SK-N-SH treated with all-trans-retinoic acid at 6 μM for 48 hours (cell line): ENCODE data around the gene CBX7.

Experiments
- ATAC-seq: fragments of 200-7000 bp; cut with Tn5 transposase; 3 replicates; pipeline ENCODE4 v1.9.1; 2020; ENCODE audit warnings: mild to moderate bottlenecking, moderate library complexity
- ARNTL ChIP-seq: fragments of 450-650 bp; formaldehyde crosslinking; IDR thresholded peaks from 2 replicates; pipeline ENCODE4 v1.5.0; 2020; ENCODE audit warnings: low read depth, mild to moderate bottlenecking, moderate library complexity, borderline replicate concordance
- CREB5 ChIP-seq: fragments of 250-450 bp; sonication (Bioruptor Pico); IDR thresholded peaks from 2 replicates; pipeline ENCODE4 v1.5.1; 2020; ENCODE audit warnings: low read depth, mild to moderate bottlenecking, moderate library complexity
- CSDC2 ChIP-seq: fragments of 250-450 bp; sonication (Bioruptor Pico); IDR thresholded peaks from 2 replicates; pipeline ENCODE4 v1.5.0; 2020; ENCODE audit warnings: mild to moderate bottlenecking, moderate library complexity
- GLIS3 ChIP-seq: fragments of 250-450 bp; sonication (Bioruptor Pico); IDR thresholded peaks from 2 replicates; pipeline ENCODE4 v1.5.0; 2020; ENCODE audit warnings: mild to moderate bottlenecking, moderate library complexity
- ISL1 ChIP-seq: fragments of 250-450 bp; sonication (Bioruptor Pico); IDR thresholded peaks from 2 replicates; pipeline ENCODE4 v2.1.2; 2022; ENCODE audit warnings: mild to moderate bottlenecking, moderate library complexity
- OSR1 ChIP-seq: fragments of 250-450 bp; sonication (Bioruptor Pico); IDR thresholded peaks from 2 replicates; pipeline ENCODE4 v1.8.0; 2022; ENCODE audit warnings: moderate library complexity, mild to moderate bottlenecking, inconsistent platforms
- POU6F1 ChIP-seq: fragments of 250-450 bp; sonication (Bioruptor Pico); IDR thresholded peaks from 2 replicates; pipeline ENCODE4 v1.8.0; 2021; ENCODE audit warnings: low read depth, mild to moderate bottlenecking, moderate library complexity, borderline replicate concordance
- PPARA ChIP-seq: fragments of 250-450 bp; sonication (Bioruptor Pico); IDR thresholded peaks from 2 replicates; pipeline ENCODE4 v1.5.0; 2020; ENCODE audit warnings: mild to moderate bottlenecking, borderline replicate concordance
- RARB ChIP-seq: fragments of 250-450 bp; sonication (Bioruptor Pico); IDR thresholded peaks from 2 replicates; pipeline ENCODE4 v1.8.0; 2021; ENCODE audit warnings: mild to moderate bottlenecking, moderate library complexity
- TOX ChIP-seq: fragments of 250-450 bp; sonication (Bioruptor Pico); IDR thresholded peaks from 2 replicates; pipeline ENCODE4 v1.8.0; 2021; ENCODE audit warnings: mild to moderate bottlenecking, moderate library complexity, borderline replicate concordance
- TSHZ2 ChIP-seq: fragments of 250-450 bp; sonication (Bioruptor Pico); IDR thresholded peaks from 2 replicates; pipeline ENCODE4 v1.5.0; 2020; ENCODE audit warnings: mild to moderate bottlenecking, moderate library complexity
- ZC3H10 ChIP-seq: fragments of 250-450 bp; sonication (Bioruptor Pico); IDR thresholded peaks from 2 replicates; pipeline ENCODE4 v1.5.1; 2021; ENCODE audit warnings: mild to moderate bottlenecking, moderate library complexity
- ZFP3 ChIP-seq: fragments of 250-450 bp; sonication (Bioruptor Pico); IDR thresholded peaks from 2 replicates; pipeline ENCODE4 v1.5.0; 2020; ENCODE audit warnings: mild to moderate bottlenecking, moderate library complexity
- ZFP30 ChIP-seq: fragments of 450-650 bp; formaldehyde crosslinking; IDR thresholded peaks from 2 replicates; pipeline ENCODE4 v1.5.0; 2022; ENCODE audit warnings: mild to moderate bottlenecking, moderate library complexity
- ZNF565 ChIP-seq: fragments of 450-650 bp; formaldehyde crosslinking; conservative IDR thresholded peaks from 2 replicates; pipeline ENCODE4 v1.5.0; 2020; ENCODE audit warnings: low read depth, mild to moderate bottlenecking, moderate library complexity
- TF ChIP-seq, protein P1 (sequence below): fragments of 250-450 bp; sonication (Bioruptor Pico); IDR thresholded peaks from 2 replicates; pipeline ENCODE4 v1.5.1; 2021; ENCODE audit warnings: mild to moderate bottlenecking, moderate library complexity

The CBX7 gene

GRCh38 chr22:39152511-39153219, at the start of gene CBX7:
TSS of gene CBX7 (minus strand) at chr22:39152680. CDS start at chr22:39152444, 236 bp downstream.
- ATAC-seq, result peak; percentile 87
- TF ChIP-seq CSDC2 (CRISPR knock-in tag), result 0 out of 2 replicates have a peak, but pooled peaks have one; percentile 24
- TF ChIP-seq, protein P1, sequence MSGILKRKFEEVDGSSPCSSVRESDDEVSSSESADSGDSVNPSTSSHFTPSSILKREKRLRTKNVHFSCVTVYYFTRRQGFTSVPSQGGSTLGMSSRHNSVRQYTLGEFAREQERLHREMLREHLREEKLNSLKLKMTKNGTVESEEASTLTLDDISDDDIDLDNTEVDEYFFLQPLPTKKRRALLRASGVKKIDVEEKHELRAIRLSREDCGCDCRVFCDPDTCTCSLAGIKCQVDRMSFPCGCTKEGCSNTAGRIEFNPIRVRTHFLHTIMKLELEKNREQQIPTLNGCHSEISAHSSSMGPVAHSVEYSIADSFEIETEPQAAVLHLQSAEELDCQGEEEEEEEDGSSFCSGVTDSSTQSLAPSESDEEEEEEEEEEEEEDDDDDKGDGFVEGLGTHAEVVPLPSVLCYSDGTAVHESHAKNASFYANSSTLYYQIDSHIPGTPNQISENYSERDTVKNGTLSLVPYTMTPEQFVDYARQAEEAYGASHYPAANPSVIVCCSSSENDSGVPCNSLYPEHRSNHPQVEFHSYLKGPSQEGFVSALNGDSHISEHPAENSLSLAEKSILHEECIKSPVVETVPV, result no peak

GRCh38 chr22:39197578-39197977, 45.1 kb upstream of the CBX7 start:
- ATAC-seq, result no peak
- TF ChIP-seq OSR1, result no peak
- TF ChIP-seq ZFP30 (CRISPR knock-in tag), result no peak
- TF ChIP-seq TSHZ2 (CRISPR knock-in tag), result no peak
- no peak for TF ChIP-seq CREB5
- TF ChIP-seq ISL1 (CRISPR knock-in tag), result no peak
- no peak for TF ChIP-seq RARB (CRISPR knock-in tag)
- TF ChIP-seq ZC3H10 (CRISPR knock-in tag), result no peak
- no peak for TF ChIP-seq TOX (CRISPR knock-in tag)
- TF ChIP-seq, all 23 proteins: peak for 0

- ATAC-seq, result no peak
- no peak for TF ChIP-seq CREB5
These were observed 41.6 kb upstream of the CBX7 start for GRCh38 chr22:39194098-39194497.

DNA sequence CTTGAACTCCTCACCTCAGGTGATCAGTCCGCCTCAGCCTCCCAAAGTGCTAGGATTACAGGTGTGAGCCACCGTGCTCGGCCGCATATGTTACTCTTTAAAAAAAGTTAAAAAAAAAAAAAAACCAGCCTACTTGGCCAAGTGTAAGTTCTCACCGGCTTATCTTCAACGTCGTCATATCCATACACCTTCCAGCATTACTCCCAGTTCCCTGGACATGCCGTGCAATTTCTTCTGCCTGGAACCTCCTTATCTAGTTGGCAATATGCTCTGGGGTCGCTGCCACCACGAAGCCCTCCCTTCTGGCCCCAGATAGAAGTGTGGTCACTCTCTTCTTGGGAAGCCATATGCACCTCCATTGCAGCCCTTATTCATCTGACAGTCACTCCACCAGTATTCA, 36.3 kb upstream of the CBX7 start:
- TF ChIP-seq PPARA (CRISPR knock-in tag) (no peak), GLIS3 (CRISPR knock-in tag) (no peak), ZFP3 (CRISPR knock-in tag) (no peak), ZFP30 (CRISPR knock-in tag) (no peak), ZNF565 (CRISPR knock-in tag) (no peak), OSR1 (no peak), POU6F1 (CRISPR knock-in tag) (no peak), TSHZ2 (CRISPR knock-in tag) (no peak), ARNTL (CRISPR knock-in tag) (no peak), TOX (CRISPR knock-in tag) (no peak), CSDC2 (CRISPR knock-in tag) (no peak)
- TF ChIP-seq, protein P1, result no peak
- no peak for ATAC-seq
